CD14-positive monocyte (primary cell): ENCODE data around the gene TPRG1. TPM values are rescaled to one million over a fixed set of nuclear protein-coding genes. Genes with fewer than 3 reads are reported as not detected.

ENCODE experiments used
- DNase-seq, 3 donors: peaks; one replicate each; pipeline ENCODE4 v3.0.0-alpha.2; 2011 to 2022
- H2AFZ ChIP-seq: 2 replicates; pipeline ENCODE4 v1.6.0; 2012; ENCODE audit warnings: mild to moderate bottlenecking, low read depth, low read length, inconsistent platforms; ENCODE audit not compliant: insufficient read depth, poor library complexity, severe bottlenecking
- H3K27ac ChIP-seq, 2 donors: 1 replicate in 1 of 2; 2 replicates in 1 of 2; pipeline ENCODE4 v1.5.1; 2012 to 2013; ENCODE audit warnings: low read length in 2 of 2, control low read depth in 1 of 2, inconsistent platforms in 1 of 2, low read depth in 1 of 2, mild to moderate bottlenecking in 1 of 2
- H3K27me3 ChIP-seq, 2 donors: one replicate each; pipeline versions ENCODE4 v1.6.0 to v1.6.1; 2011 to 2013; ENCODE audit warnings: low read length in 2 of 2; ENCODE audit not compliant: control insufficient read depth in 2 of 2, insufficient read depth in 2 of 2
- H3K36me3 ChIP-seq, 2 donors: replicated peaks in 1 of 2; 1 replicate in 1 of 2; 2 replicates in 1 of 2; pipeline versions ENCODE4 v1.5.1 to v1.6.1; 2012 to 2013; ENCODE audit warnings: low read length in 2 of 2, control low read depth in 1 of 2, inconsistent platforms in 1 of 2, mild to moderate bottlenecking in 1 of 2; ENCODE audit not compliant: insufficient read depth in 2 of 2, control insufficient read depth in 1 of 2
- H3K4me1 ChIP-seq, 2 donors: 1 replicate in 1 of 2; 2 replicates in 1 of 2; pipeline versions ENCODE4 v1.5.1 to v1.6.1; 2012 to 2013; ENCODE audit warnings: low read length in 2 of 2, control low read depth in 1 of 2, inconsistent platforms in 1 of 2, mild to moderate bottlenecking in 1 of 2, moderate library complexity in 1 of 2; ENCODE audit not compliant: insufficient read depth in 2 of 2, control insufficient read depth in 1 of 2
- H3K4me2 ChIP-seq: replicated peaks from 2 replicates; pipeline ENCODE3; 2012; ENCODE audit warnings: low read length, moderate library complexity, mild to moderate bottlenecking; ENCODE audit not compliant: poor library complexity, severe bottlenecking; ENCODE audit errors: extremely low read depth
- H3K4me3 ChIP-seq, 3 experiments: fragments of 200-600 bp in 1 of 3; sonication (generic) in 1 of 3; replicated peaks in 1 of 3; 1 replicate in 2 of 3; 2 replicates in 1 of 3; pipeline ENCODE4 v1.5.1; 2011 to 2013; ENCODE audit warnings: low read length in 3 of 3, mild to moderate bottlenecking in 3 of 3, control low read depth in 2 of 3, low read depth in 2 of 3, inconsistent platforms in 1 of 3, moderate library complexity in 1 of 3
- H3K79me2 ChIP-seq: 2 replicates; pipeline ENCODE4 v1.6.0; 2012; ENCODE audit warnings: mild to moderate bottlenecking, control low read depth, inconsistent platforms, low read length, moderate library complexity; ENCODE audit not compliant: insufficient read depth
- H3K9ac ChIP-seq: 2 replicates; pipeline ENCODE4 v1.6.0; 2017; ENCODE audit warnings: low read length, mild to moderate bottlenecking; ENCODE audit not compliant: insufficient read depth, poor library complexity, severe bottlenecking
- H3K9me3 ChIP-seq, 2 donors: replicated peaks in 1 of 2; 1 replicate in 1 of 2; 2 replicates in 1 of 2; pipeline versions ENCODE4 v1.5.1 to v1.6.1; 2012 to 2013; ENCODE audit warnings: low read length in 2 of 2, control low read depth in 1 of 2; ENCODE audit not compliant: control insufficient read depth in 1 of 2, insufficient read depth in 1 of 2
- H4K20me1 ChIP-seq: 2 replicates; pipeline ENCODE4 v1.6.0; 2012; ENCODE audit warnings: mild to moderate bottlenecking, low read length, control low read depth, moderate library complexity; ENCODE audit not compliant: insufficient read depth
- H3K27ac Mint-ChIP-seq, 7 donors: one replicate each; pipeline ENCODE4 v1.8.0; 2020; ENCODE audit warnings: mild to moderate bottlenecking in 7 of 7, mixed read lengths in 7 of 7, moderate library complexity in 6 of 7, inconsistent platforms in 2 of 7
- H3K27me3 Mint-ChIP-seq, 3 donors: one replicate each; pipeline ENCODE4 v1.8.0; 2021 to 2022; ENCODE audit warnings: low read depth in 3 of 3, mild to moderate bottlenecking in 3 of 3, mixed read lengths in 3 of 3, moderate library complexity in 3 of 3, inconsistent platforms in 1 of 3
- H3K36me3 Mint-ChIP-seq, 2 donors: one replicate each; pipeline ENCODE4 v1.8.0; 2020; ENCODE audit warnings: mixed read lengths in 2 of 2, inconsistent platforms in 1 of 2, mild to moderate bottlenecking in 1 of 2
- H3K4me1 Mint-ChIP-seq: one replicate; pipeline ENCODE4 v1.8.0; 2020; ENCODE audit warnings: mild to moderate bottlenecking, mixed read lengths
- H3K4me3 Mint-ChIP-seq, 2 donors: one replicate each; pipeline ENCODE4 v1.8.0; 2020; ENCODE audit warnings: mild to moderate bottlenecking in 2 of 2, mixed read lengths in 2 of 2, moderate library complexity in 1 of 2
- H3K9me3 Mint-ChIP-seq, 7 donors: one replicate each; pipeline ENCODE4 v1.8.0; 2020 to 2022; ENCODE audit warnings: mixed read lengths in 7 of 7, mild to moderate bottlenecking in 6 of 7, moderate library complexity in 6 of 7, inconsistent platforms in 2 of 7
- WGBS: methylation state at CpG from one replicate; pipeline ENCODE4 v1.1.5; 2013; ENCODE audit warnings: missing lambda C conversion rate; ENCODE audit not compliant: insufficient coverage; 5-methylcytosine and 5-hydroxymethylcytosine counted together
- intact Hi-C, 2 donors: fragments of 100-400 bp; cut with micrococcal nuclease; formaldehyde crosslinking; loops; one replicate each; pipeline versions ENCODE4 v1.15.0 to v1.15.1; 2023
- polyA plus RNA-seq, 3 donors: library from polyadenylated mRNA; depleted of rRNA in 1 of 3; unstranded in 2 of 3; stranded (reverse) in 1 of 3; fragments of 300-500 nt in 2 of 3; fragments of >200 nt in 1 of 3; fragmentation: Illumina TruSeq in 2 of 3; gene quantifications; 1 replicate in 2 of 3; 2 replicates in 1 of 3; pipeline ENCODE4 v1.2.3, GENCODE V29; 2012 to 2021
- TF ChIP-seq, protein P1 (sequence below): fragments of 200-600 bp; IDR thresholded peaks from one replicate; pipeline ENCODE4 v1.8.0; 2022; ENCODE audit warnings: antibody characterized with exemption, mild to moderate bottlenecking

Gene TPRG1
- polyA plus RNA-seq, 3 donors: 0.14 to 1.7 (median 0.55) TPM

GRCh38 chr3:189353318-189353965 is 181.7 kb downstream of the TPRG1 start:
- Mint-ChIP-seq H3K4me3 (no peak overlapping the region), H3K9me3 (peaks cover 0 to 4% (median 0%) of the 10 kb centered on the region in 7 donors), H3K27me3 (no peaks in the 10 kb centered on the region), H3K36me3 (no peaks in the 10 kb centered on the region), H3K4me1 (peaks cover 5% of the 10 kb centered on the region), H3K27ac (no peak overlapping the region)
- Histone ChIP-seq H3K9ac (no peak overlapping the region), H3K4me1 (no peaks in the 10 kb centered on the region), H4K20me1 (no peaks in the 10 kb centered on the region), H3K27me3 (no peaks in the 10 kb centered on the region), H3K36me3 (no peaks in the 10 kb centered on the region), H3K27ac (no peak overlapping the region), H3K9me3 (no peaks in the 10 kb centered on the region), H2AFZ (no peak overlapping the region), H3K4me3 (no peak overlapping the region), H3K79me2 (no peaks in the 10 kb centered on the region), H3K4me2 (no peak overlapping the region)
- DNase-seq: no peak
- intact Hi-C loops: no loop called here
- WGBS: no CpG with 5 or more reads among the region's 5 CpGs
- TF ChIP-seq, protein P1, sequence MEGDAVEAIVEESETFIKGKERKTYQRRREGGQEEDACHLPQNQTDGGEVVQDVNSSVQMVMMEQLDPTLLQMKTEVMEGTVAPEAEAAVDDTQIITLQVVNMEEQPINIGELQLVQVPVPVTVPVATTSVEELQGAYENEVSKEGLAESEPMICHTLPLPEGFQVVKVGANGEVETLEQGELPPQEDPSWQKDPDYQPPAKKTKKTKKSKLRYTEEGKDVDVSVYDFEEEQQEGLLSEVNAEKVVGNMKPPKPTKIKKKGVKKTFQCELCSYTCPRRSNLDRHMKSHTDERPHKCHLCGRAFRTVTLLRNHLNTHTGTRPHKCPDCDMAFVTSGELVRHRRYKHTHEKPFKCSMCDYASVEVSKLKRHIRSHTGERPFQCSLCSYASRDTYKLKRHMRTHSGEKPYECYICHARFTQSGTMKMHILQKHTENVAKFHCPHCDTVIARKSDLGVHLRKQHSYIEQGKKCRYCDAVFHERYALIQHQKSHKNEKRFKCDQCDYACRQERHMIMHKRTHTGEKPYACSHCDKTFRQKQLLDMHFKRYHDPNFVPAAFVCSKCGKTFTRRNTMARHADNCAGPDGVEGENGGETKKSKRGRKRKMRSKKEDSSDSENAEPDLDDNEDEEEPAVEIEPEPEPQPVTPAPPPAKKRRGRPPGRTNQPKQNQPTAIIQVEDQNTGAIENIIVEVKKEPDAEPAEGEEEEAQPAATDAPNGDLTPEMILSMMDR: no peak

DNA sequence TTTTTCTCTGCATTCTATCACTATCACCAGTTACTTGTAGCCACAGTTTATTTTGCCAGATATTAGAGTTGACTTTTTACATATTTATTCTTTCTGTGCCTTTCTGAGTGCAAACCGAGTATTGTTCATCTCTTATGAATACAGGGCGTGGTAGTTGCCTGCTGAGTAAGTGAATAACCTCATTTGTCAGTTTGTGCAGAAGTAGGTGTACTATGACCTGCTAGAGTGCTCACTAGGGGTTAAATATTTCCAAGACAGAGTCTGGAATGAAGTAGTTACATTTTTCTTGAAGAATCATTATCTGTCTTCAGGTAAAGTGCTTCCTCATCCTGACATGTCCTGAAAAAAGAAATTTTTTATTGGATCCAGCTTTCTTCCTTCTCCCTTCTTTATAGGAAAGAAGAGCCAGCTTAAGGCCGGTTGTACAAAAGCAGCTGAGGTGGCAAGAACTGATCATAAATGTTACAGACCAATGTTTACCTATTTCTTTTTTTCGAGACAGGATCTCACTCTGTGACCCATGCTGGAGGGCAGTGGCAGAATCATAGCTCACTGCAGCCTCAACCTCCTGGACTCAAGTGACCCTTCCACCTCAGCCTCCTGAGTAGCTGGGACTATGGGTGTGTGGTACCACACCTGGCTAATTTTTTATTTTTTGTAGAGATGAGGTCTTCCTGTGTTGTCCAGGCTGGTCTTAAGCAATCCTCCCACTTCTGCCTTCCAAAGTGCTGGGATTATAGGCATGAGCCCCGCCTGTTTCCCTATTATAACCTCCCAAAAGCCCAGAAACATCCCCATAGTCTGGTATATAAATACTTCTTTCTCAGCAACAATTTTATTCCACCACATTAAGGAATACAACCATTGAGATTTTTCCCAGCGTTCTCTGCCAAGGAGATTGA is 182.5 kb downstream of the TPRG1 start:
- DNase-seq: no peak
- H3K36me3 Mint-ChIP-seq: no peaks in the 10 kb centered on the region
- Histone ChIP-seq H3K27me3 (no peaks in the 10 kb centered on the region), H3K4me1 (no peaks in the 10 kb centered on the region), H2AFZ (no peak overlapping the region), H3K36me3 (no peaks in the 10 kb centered on the region), H3K4me2 (no peak overlapping the region), H3K9me3 (no peaks in the 10 kb centered on the region), H3K27ac (no peak overlapping the region), H3K9ac (no peak overlapping the region), H4K20me1 (no peaks in the 10 kb centered on the region), H3K4me3 (no peak overlapping the region), H3K79me2 (no peaks in the 10 kb centered on the region)
- no peak overlapping the region for H3K27ac Mint-ChIP-seq
- peaks cover 5% of the 10 kb centered on the region for H3K4me1 Mint-ChIP-seq
- intact Hi-C loops: no loop called here
- H3K27me3 Mint-ChIP-seq: no peaks in the 10 kb centered on the region
- no peak overlapping the region for H3K4me3 Mint-ChIP-seq
- TF ChIP-seq, protein P1: no peak
- WGBS: 100% methylated on average over 2 of the region's 6 CpGs
- peaks cover 0 to 4% (median 0%) of the 10 kb centered on the region in 7 donors for H3K9me3 Mint-ChIP-seq
